Measurements from ENCODE around the gene UNG.
"Not testable (repeated sequence)": the region's sequence is repeated elsewhere in the genome, so short reads cannot be mapped to it uniquely, and the experiment has no call there.

The UNG gene

GRCh38 chr12:109097435-109098182 lies at the start of gene UNG:
Gene UNG (plus strand): TSS chr12:109097597. CDS start chr12:109097680, 83 bp downstream.
- peak; percentile 97 for DNase-seq

- DNase-seq: not testable (repeated sequence)
Observed at GRCh38 chr12:109048706-109049105, 48.7 kb upstream of the UNG start.

DNA sequence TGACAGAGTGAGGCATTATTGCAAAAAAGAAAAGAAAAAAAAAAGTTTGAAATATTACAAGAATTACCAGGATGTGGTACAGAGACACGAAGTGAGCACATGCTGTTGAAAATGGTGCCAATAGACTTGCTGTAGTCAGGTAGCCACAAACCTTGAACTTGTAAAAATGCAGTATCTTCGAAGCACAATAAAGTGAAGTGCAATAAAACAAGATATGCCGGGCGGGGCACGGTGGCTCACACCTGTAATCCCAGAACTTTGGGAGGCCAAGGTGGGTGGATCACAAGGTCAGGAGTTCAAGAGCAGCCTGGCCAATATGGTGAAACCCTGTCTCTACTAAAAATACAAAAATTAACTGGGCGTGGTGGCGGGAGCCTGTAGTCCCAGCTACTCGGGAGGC lies 47.6 kb upstream of the UNG start:
- DNase-seq: not testable (repeated sequence)

- DNase-seq: no peak
Observed at GRCh38 chr12:109052097-109052413, 45.3 kb upstream of the UNG start.

DNA sequence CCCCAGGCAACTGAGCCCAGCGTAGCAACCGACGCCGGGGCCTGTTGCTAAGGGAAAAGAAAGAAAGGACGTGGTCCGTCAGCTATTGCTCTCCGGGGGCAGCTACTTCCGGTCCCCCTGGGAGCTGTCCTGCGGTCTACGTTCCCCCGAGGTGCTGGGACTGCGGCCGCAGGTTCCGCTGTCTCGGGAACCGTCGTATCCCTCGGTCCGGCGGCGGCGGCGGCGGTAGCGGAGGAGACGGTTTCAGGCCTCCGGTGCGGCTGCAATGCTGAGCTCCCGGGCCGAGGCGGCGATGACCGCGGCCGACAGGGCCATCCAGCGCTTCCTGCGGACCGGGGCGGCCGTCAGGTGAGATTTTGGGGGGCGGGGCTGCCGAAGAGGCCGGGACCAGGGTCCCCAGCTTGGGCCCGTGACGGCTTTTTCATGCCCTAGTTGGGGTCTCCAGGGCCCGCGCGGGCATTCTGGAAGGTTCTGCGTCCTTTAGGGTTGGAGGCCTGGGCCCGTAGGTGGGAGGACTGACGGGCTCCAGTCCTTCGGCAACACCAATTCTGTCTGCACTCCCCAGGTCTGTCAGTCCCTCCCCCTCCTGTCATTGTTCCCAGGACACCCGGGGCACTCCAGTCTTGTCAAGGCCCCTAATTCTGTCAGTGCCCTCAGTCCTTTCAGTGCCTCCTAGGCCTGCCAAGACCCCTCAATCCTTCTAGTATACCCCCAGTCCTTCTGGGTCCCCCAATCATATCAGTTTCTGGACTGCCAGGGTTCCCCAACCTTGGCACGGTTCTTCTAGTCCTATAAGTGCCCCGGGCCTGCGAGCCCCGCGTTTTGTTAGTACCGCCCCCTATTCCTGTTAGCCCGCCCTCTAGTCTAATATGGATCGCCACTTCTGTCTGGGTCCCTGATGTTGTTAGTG lies 44.7 kb upstream of the UNG start, which contains the start of gene USP30:
Gene USP30, plus strand, starts transcription at position 163 of the 910 bp plus-strand sequence. Its CDS starts 103 bp downstream, at position 266.
- DNase-seq: peak; percentile 81

- no peak for DNase-seq
Observed at GRCh38 chr12:109053382-109054123, 43.8 kb upstream of the UNG start.

DNA sequence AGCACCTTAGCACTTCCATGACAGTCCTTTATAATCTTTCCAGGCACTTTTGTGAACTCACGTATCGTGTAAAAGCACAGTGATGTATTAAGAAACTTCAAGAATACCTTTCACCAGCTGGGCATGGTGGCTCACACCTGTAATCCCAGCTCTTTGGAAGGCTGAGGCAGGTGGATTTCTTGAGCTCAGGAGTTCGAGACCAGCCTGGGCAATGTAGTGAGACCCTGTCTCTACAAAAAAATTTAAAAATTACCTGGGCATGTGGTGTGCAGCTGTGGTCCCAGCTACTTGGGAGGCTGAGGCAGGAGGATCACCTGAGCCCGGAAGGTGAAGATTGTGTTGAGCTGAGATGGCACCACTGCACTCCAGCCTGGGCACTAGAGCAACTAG lies 43.3 kb upstream of the UNG start:
- DNase-seq: not testable (repeated sequence)

DNA sequence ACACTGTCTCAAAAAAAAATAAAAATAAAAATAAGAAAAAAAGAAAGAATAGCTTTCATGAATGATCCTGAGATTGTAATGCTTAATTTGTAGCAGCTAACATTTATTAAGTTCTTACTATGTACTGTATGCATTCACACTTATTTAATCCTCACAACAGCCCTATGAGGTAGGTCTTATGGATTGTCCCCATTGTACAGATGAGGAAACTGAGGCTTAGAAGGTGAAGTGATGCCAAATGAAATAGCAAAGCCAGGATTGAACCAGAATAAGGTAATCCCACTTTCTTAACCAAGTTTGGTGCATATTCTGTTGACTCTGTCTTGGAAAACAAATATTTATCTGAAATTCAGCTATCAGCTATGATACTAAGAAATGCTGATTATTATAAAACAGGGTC lies 42.9 kb upstream of the UNG start:
- DNase-seq: no peak

GRCh38 chr12:109056891-109057290 lies 40.5 kb upstream of the UNG start:
- DNase-seq: no peak

- DNase-seq: no peak
Observed at GRCh38 chr12:109057376-109057775, 40.0 kb upstream of the UNG start.

GRCh38 chr12:109058773-109059172 lies 38.6 kb upstream of the UNG start:
- DNase-seq: no peak

DNA sequence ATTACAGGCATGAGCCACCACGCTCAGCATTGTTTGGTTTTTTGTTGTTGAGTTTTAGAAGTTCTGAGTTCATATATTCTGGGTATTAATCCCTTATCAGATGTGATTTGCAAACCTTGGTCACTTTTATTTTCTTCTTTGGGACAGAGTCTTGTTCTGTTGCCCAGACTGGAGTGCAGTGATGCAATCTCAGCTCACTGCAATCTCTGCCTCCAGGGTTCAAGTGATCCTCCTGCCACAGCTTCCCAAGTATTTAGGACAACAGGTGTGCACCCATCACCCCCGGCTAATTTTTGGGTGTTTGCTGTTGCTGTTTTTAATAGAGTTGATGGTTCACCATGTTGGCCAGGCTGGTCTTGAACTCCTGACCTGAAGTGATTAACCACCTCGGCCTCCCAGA lies 33.3 kb upstream of the UNG start:
- DNase-seq: no peak

DNA sequence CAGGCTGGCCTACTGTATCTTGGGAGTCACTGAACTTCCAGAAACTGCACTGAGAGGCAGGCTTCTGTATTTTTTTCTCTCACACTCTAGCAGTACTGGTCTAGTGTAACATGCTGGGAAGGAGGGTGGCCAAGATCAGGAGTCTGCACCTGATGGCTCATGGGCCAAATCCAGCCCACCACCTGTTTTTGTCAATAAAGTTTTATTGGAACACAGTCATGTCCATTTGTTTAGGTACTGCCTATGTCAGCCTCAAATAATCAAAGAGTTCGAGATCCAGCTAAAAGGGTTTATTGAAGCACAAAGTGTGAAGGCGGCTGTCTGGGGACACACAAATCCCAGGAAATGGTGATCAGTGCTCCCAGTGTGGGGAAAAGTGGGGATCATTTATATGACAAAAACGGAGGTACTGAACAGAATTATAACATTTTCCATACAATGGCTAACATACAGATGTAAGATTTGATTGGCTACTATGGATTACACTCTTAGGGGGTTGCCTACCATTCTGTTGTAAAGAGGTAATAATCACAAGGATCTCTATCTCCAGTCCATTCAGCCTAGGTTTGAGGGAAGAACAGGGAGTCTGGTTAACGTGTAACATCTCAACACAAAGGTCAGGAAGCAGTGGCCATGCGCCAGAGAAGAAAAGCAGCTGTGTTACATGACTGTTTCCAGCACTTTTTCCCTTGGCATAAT lies 32.1 kb upstream of the UNG start:
- DNase-seq: no peak

DNA sequence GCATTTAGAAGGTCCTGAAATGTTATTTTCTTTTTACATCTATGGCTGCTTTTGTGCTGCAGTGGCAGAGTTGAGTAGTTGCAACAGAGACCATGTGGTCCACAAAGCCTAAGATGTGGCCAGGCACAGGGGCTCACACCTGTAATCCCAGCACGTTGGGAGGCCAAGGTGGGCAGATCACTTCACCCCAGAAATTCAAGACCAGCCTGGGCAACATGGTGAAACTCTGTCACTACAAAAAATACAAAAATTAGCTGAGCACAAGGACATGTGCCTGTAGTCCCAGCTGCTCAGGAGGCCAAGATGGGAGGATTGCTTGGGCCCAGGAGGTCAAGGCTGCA lies 31.6 kb upstream of the UNG start:
- no peak for DNase-seq

DNA sequence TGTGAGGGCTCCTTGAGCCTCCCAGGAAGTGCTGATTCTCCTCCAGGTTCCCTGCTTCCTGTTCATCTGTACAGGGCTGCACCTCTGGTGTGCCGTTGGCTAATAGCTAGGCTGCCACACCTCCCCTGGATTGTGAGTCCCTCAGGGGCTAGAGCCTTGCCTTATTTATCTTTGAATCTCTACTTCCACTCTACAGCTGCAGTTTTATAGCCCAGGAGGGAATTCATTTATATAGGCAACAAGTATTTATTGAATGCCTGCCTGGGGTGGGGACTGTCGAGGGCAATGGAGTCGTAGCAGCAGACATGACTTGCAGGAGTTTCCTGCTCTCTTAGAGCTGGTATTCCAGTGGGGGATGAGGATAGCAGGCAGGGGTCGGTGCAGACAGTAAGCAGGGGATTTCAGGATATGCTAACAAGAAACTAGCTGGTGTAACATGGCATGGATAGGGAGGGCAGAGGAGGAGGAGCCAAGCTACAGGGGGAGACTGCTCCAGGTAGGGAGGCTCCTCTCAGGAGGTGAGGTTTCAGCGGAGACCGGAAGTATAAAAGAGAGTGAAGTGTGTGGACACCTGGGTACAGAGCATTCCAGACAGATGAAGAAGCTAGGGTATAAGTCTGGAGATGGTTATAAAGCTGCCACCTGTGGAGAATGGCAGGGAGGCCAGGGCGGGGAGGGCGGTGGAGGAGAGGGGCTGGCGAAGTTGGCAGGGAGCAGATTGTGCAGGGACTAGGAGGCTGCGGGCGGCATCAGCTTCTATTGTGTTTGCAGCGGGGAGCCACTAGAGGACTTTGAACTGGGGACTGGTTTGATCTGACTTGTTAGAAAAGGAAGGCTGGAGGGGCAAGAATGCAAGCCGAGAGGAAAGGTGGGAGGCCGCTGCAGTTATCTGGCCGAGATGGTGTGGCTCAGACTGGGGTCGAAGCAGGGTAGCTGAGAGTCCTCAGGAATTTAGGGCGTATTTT lies 27.8 kb upstream of the UNG start:
- no peak for DNase-seq

GRCh38 chr12:109074866-109075265 lies 22.5 kb upstream of the UNG start:
- no peak for DNase-seq

GRCh38 chr12:109082751-109083150 lies 14.6 kb upstream of the UNG start:
- no peak for DNase-seq

- no peak for DNase-seq
Observed at GRCh38 chr12:109084425-109084824, 13.0 kb upstream of the UNG start.

- no peak for DNase-seq
Observed at GRCh38 chr12:109085590-109085989, 11.8 kb upstream of the UNG start.

DNA sequence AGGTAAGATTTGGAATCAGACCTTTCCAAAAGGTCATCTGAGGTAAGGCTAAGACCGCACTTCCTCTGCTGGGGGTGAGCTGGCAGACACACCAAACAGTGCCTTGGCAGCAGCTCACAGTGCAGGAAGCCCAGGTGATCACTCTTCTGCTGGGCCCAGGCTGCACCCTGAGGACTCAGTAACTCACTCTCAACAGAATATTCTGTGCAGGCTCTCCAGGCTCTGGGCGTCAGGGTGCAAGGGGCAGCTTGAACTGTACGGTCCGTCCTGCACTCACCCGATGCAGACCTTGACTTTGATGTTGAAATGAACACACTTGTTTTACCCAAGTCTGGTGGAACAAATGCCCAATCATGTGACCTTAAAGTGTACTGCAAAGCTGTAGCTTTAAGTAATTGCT lies 10.1 kb upstream of the UNG start:
- no peak for DNase-seq

DNA sequence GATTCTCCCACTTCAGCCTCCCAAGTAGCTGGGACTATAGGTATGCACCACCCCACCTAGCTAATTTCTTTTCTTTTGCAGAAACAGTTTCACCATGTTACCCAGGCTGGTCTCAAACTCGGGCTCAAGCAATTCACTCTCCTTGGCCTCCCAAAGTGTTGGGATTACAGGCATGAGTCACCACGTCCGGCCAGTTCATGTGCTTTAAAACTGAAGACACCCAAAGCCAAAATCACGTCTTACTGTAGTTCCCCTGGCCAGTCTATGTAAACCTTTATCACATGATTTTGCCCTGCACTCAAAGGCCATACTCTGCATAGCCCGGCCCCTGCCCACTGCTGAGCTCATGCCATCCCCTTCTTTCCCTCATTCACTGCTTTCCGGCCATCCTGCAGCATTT lies 8.6 kb upstream of the UNG start:
- no peak for DNase-seq

GRCh38 chr12:109089683-109090082 lies 7.7 kb upstream of the UNG start:
- no peak for DNase-seq

All from COR-L47 (cell line).